RPMI7951 (cell line): ENCODE data around the gene LBR. TPM values are rescaled to one million over a fixed set of nuclear protein-coding genes. Genes with fewer than 3 reads are reported as not detected.

Source experiments
- DNase-seq: peaks from one replicate; pipeline ENCODE4 v3.0.0-alpha.2; 2012; ENCODE audit warnings: low read depth
- total RNA-seq: library from RNA; depleted of rRNA; stranded (reverse); fragments of >200 nt; shearing (Covaris generic); gene quantifications from 2 replicates; pipeline ENCODE4 v1.2.3, GENCODE V29; 2014

Gene LBR
- total RNA-seq, 1 experiment from 2014 or later = 38.2 TPM

GRCh38 chr1:225464851-225465792, 37.3 kb upstream of the LBR start:
- DNase-seq = no peak

- no peak for DNase-seq
These were observed 35.1 kb upstream of the LBR start for GRCh38 chr1:225462714-225463574.

GRCh38 chr1:225462429-225462713, 34.5 kb upstream of the LBR start:
- DNase-seq = no peak

GRCh38 chr1:225461533-225462428, 33.9 kb upstream of the LBR start:
- no peak for DNase-seq

DNA sequence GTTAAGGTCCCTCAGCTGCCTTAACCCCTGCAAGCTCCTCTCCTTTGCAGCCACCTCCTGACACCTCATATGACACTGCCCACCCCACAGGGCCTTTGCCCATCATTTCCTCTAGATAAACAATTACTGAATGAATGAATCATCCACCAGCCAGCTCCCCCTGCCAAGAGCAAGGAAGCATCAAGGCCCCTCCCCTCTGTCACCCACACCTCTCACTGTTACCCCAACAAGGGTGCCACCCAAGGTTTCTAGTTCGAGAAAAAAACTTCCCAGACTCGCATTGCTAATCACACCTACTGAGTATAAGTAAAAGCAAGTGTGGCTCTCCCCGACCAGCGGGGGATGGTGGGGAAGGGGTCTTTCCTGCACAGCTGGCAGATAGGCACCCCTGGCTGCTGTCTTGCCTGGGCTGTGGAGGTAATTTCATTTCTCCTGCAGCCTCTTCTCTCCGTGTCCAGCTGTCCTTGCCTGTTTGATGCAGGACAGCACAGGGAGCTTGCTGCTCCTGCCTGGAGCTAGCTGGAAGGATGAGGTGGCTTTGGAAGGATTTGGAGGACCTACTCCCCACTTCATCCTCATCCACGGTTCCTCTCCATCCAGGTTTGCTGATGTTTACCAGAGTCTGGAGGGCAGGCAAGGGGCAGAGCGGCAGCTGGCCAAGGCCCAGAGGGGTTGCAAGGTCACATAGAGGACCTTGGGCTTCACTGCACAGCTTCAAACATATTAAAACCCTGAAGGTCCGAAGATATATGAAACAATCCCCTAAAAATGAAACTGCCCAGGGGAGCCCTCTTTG, 33.1 kb upstream of the LBR start:
- DNase-seq = no peak

- DNase-seq = no peak
These were observed 32.3 kb upstream of the LBR start for GRCh38 chr1:225460021-225460736.

- DNase-seq = no peak
These were observed 30.4 kb upstream of the LBR start for GRCh38 chr1:225458222-225458631.

GRCh38 chr1:225454733-225455132, 26.9 kb upstream of the LBR start:
- DNase-seq = peak; percentile 80

DNA sequence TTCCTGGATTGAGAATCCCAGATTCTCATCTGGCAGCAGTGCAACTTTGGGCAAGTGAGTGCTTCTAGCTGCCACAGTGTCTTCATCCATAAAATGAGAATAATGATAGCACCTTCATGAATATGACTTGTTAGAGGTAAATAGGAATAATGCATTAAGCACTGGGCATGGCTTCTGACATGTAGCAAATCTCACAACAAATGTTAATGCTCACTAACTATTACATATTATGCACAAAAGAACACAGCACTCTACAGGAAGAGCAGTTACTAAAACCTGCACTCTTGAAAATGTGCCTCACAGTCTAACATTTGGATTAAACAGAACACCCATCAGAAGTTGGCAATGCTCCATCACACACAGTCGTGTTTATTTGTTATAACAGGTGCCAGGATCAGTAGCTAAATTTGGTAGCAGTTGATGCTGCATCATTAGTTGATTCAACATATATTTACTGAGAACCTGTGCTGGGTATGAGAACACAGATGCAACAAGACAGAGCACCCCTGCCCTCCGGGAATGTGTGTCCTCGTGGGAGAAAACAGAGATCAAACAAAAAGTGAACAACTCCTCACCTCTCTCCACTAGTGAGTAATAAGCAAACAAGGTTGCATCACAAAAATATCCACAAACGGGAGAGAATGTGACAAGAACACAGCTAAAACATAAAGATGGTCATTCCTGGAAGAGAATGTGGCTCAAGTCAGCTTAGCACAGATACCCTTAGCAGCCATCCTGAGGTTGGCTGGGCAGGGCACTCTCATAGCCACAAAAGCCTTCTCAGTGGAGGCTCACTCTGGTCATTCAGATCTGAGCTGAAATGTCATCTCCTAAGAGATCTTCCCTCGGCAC, 26.2 kb upstream of the LBR start:
- DNase-seq = no peak

DNA sequence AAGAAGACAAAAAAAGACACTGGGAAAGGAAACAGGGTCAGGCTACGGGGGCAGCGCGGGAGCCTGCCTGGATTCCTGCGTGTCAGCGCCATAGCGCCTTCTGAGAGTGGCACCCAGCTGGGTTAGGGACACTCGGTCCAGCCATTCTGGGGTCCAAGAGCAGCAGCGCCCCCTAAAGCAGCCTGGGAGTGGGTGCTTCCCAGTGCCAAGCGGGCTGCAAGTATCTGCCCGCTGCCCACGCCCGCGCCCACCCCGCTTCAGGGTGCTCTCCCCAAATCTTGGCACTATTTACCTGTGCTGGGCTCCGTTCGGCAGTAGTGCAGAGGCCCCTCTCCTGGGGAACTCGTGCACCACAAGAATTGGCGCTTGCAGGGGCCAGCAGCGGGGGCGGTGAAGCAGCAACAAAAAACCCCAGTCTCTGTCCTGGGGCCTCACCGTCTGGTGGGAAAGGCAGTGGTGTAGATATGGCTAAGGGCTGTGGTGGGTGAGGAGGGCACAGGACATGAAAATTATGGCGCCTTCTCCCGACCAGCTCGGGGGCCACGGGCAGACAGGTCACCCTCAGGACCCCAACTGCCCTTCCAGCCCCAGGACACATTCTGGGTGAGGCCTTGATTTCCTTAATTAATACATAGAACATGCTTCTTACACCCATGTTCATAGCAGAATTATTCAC, 24.1 kb upstream of the LBR start:
- no peak for DNase-seq

DNA sequence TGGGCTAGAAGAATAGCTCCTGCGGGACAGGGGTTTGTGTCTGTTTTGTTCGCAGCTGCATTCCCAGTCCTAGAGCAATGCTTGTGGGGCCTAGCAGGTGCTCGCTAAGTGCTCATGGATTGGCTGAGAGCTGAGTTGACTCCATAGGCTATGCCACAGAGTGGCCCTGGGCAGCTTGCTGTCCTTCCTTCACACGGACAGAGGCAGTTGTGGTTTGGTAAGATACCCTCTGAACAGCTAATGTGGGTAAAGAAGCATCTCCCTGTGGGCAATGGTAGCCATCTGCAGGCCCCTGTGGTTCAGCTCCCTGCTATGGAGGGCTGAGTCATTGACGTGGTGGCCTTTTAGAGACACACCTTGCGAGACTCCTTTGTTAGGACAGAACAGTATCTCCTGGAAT, 23.5 kb upstream of the LBR start:
- peak; percentile 51 for DNase-seq

DNA sequence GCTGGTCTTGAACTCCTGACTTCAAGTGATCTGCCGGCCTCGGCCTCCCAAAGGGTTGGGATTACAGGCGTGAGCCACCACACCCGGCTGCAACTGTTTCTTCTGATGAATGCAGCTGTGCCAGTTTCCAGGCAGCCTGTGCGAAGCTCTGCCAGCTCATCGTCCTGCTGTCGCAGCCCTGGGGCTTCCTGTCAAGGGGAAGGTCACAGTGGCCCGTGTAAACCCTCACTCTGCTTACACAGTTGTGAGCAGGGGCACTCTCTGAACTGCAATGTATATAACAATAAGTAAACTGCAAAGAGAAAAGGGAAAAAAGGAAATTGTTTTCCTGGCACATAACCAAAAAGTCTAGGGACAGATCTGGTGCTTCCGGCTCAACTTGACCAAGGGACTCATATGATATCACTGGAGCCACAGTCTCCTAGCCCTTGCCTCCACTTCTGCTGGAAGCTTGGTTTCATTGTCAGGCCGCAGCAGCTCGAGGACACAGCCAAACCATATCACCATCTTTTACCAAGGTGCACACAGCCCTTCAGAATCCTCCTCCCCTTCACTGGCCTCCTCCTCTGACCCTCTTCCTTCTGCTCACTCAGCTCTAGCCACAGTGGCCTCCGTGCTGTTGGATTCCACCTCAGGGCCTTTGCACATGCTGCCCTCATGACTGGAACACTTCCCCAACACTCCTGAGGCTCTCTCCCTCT, 22.8 kb upstream of the LBR start:
- peak; percentile 37 for DNase-seq

- DNase-seq = no peak
These were observed 21.9 kb upstream of the LBR start for GRCh38 chr1:225449774-225450173.

DNA sequence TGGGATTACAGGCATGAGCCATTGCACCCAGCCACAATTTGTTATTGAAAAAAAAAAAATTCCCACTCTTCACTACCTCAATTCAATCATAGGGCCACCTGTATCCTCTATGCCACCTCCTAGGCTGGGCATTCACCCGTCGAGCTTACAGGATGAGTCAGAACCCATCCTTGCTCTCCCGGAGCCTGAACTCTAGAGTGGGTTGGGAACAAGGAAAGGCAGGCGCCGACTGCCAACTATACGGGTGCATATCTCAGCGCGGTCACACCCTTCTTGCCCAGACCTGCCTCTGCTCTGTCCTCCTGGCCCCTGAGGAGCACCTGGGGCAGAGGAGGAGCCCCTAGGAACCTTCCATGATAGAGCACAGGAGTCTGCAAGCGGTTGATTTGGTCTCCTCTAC, 21.4 kb upstream of the LBR start:
- no peak for DNase-seq

DNA sequence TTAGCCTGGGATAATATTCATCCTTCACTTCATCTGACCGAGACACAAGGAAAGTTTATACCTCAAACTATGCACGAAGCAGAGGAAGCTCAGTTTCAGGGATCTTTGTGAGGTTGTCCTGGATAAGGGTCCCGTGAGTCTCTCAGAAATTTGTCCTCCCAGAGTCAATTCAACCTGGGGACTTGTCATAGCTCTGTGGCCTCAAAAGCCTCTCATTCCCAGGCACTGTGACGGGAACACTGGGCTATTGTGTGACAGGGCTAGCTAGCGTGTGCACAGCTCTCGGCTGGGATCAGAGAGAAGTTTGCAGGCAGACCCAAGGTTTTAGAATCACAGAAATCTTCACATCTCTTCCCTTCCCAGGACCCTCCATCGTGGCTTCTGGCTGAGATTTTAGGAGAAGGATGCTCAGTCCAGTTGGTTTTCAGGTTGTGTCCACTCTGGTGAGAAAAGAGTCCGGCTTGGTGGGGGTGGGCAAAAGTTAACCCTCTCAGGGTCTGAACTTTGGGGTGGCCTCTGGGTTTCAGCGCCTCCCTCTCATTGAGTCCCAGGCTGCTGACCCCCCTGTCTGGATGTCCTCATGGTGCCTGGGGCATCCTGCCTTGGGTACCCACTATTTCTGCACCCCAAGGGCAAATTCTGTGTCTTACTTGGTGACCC, 20.4 kb upstream of the LBR start:
- DNase-seq = no peak

DNA sequence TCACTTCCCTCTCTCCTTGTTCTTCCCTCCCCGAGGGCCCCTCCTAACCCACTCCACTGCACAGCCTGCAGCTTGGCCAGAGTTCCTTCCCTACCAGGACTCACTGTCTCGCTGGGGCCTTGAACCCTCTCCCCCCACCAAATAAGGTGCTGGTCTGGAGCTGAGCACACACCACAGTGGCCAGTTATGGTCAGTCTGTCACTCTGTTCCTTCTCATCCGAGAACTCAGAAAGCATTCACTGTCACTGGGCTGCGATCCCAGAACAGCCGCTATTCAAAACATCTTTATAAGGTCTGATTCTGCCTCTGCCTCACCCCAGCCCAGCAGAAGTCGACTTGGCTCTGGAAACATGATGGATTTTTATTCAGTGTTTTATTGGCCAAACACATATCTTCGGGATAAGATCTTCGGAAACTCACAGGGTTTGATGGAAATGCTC, 19.8 kb upstream of the LBR start:
- DNase-seq = no peak

DNA sequence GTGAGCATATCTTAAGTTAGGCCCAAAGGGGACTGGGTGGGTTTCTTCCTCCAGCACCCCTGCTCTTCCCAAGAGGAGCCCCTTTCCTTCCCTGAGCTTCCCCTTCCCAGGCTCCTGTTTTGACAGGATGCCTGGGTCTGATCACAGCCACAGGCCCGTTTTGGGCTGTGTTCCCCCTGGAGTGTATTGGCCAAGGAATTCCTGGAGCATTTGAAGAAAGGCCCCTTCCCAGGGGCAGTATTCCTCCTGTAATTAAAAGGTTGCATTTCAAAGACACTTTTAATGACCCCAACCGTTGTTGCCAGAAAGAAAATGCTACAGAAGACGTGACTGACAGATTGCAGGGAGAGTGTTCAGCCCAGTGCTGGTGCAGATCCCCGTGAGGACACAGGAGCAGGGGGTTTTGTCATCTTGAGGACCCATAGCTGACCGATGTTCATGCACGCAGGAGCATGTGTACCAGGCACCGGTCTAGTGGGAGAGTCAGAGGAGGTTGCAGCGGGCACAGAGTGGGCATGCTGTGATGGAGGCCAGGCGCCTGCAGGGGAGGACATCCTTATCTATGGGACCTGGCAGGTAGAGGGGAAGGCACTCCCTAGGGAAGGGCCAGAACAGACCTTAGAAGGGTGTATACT, 19.3 kb upstream of the LBR start:
- no peak for DNase-seq
